HS-27A (cell line): ENCODE measurements around the gene NLRC3.

Experiments
- DNase-seq: peaks from one replicate; pipeline ENCODE4 v3.0.0-alpha.2; 2012; ENCODE audit warnings: low read depth, missing footprints

Gene NLRC3

GRCh38 chr16:3597226-3597625 lies 20.0 kb upstream of the NLRC3 start:
- DNase-seq, result no peak

GRCh38 chr16:3596101-3596861 lies 19.1 kb upstream of the NLRC3 start:
- DNase-seq, result no peak

DNA sequence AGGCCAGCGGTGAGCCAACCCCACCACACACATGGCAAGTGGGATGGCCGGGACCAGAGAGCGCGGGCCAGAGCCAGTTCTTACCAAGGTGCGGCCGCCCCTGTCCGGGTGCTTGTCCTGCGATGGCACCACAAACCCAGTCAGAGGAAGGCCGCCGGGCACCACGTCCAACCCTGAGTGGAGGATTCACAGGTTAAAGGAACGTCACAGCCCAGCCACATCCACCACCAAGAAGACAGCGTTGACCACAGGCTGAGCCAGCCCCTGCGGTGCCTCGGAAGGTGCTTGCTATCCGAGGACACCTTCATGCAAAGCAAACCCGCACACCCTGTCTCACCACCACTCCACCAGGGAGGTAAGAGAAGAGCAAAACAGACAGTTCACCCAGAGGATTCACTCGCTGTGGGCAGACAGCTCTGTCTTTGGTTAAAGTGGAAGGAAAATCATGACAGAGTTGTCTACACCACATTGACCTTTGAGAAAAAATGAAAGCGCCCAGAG lies 18.4 kb upstream of the NLRC3 start:
- DNase-seq, result no peak

DNA sequence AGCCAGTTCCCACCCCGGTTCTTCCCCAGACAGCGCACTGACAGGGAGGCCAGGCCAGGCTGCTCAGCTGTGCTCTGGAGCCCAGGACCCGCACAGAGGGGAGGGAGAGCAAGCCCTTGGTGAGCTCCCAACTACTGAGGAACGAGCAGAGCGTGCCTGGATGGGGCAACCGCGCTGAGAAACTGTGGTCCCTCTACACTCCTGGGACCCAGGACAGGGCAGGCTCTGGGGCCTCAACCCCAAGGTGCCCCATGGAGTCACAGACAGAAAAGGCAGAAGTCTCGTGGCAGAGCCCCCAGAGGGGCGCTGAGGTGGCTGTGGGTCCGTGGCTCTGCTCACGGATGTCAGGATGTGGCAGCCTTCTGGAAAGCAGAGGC lies 17.9 kb upstream of the NLRC3 start:
- DNase-seq, result no peak

DNA sequence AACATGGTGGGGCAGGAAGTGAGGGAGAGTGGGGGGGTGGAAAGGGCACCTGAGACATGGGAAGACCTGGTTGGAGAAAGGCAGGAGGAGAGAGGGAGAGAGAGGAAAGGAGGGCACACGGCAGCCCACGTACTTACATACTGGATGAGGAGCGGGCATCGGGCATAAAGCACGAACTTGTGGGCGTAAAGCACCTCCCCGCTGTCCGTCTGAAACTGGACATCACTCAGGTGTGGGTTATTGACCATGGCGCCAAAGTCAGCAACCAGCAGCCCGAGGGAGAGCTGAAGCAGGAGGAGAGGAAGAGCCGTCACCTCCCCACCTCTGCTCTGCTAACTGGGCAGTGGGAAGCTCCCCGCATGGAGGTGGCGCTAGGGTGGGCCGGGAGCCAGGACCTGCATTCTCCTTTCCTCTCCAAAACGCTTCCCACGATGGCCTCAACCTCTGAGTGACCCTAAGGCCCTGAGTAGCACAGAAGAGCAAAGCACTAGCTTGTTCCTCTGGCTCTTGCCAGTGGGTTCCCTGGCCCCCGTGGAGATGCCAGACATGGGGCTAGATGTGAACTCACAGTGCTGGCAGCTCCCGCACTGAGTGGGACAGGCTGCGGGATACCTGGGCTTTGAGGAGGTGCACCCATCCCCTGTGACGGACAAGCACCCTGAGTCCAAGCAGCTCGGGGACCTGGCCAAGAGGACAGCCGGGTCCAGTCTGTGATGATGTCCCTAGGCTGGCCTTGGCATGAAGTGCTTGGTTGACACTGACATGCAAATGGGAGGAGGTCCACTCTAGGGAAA lies 17.3 kb upstream of the NLRC3 start:
- no peak for DNase-seq

- no peak for DNase-seq
These were observed 15.4 kb upstream of the NLRC3 start for GRCh38 chr16:3592559-3592958.

DNA sequence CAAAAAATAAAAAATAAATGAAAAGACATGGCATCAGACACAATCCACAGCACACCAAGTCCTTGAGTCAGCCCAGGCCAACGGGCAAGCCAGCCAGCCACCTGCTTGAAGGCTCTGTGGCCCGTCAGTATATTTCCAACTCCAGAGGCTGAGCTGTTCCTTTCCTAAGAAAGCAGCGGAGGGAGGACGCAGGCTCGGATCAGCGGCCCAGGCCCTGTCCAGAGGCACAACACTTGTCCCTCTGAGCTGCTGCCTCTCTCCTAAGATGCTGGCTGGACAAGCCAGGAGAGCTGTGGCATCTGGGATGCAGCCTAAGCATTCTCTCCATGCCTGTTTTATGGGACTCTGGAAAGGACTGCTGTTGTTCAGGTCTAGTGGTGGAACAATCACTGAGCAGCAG lies 14.8 kb upstream of the NLRC3 start:
- no peak for DNase-seq

GRCh38 chr16:3591436-3591803 lies 14.2 kb upstream of the NLRC3 start:
- no peak for DNase-seq

DNA sequence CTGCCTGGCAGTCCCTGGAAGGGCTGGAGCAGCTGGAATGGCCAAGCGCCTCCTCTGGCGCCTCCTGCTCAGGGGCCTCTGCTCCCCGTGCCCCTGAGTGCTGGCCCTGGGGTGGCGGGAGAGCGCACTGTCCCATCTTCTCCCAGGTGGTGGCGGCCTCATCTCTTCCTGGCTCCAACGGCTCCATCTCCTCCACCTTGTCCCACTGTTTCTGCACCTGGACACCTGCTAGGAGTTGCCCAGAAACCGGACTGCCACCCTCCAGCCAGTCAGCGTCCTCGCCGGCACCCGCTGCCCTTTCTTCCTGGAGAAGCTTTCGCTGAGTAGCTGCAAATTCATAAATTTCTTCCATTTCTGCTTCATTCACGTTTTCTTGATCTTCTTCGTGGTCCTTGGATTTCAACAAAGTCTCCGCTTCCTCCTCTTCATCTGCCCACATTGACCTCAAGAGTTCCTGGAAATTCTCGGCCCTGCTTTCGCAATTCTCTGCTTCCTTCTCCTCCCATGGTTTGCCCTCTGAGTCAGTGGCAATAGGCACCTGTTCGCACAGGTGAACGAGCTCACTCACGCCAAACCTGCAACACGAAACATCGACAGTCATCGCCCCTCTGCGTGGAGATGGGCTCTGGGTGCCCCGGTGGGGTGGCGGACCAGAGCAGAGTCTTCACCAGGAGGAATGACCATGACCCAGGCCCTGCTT lies 13.7 kb upstream of the NLRC3 start:
- DNase-seq, result no peak

DNA sequence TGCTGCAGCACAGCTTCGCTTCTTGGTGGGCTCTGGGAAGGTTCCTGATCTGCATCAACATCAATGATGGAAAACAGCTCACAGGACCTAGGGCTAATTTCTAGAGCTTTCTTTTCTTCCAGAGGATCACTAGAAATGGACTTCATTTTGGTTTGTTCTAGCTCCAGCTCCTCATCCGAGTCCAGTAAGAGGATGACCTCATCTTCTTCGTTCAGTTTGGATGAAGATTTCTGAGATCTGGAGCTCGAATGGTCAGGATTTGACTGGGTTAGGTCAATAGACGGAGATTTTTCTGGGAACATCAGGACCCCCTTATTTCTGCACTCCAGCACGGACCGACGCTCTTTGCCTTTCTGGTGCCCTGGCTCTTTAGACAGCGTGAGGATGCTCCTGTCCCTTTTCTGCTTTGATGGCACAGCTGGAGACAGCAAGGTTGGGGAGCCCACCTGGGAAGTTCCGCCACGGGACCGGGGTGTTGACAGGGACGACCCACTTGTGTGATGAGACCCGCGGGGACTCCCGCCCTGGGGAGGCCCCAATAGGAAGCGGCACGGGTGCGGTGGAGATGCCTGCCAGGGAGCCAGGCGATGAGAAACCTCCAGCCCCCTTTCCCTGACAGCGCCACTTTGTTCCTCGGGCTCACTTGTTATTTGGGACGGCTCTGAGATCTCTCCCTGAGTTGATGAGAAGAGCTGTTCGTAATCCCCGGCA lies 12.9 kb upstream of the NLRC3 start:
- DNase-seq, result no peak

GRCh38 chr16:3589441-3589921 lies 12.3 kb upstream of the NLRC3 start:
- no peak for DNase-seq

GRCh38 chr16:3589001-3589400 lies 11.8 kb upstream of the NLRC3 start:
- DNase-seq, result no peak

DNA sequence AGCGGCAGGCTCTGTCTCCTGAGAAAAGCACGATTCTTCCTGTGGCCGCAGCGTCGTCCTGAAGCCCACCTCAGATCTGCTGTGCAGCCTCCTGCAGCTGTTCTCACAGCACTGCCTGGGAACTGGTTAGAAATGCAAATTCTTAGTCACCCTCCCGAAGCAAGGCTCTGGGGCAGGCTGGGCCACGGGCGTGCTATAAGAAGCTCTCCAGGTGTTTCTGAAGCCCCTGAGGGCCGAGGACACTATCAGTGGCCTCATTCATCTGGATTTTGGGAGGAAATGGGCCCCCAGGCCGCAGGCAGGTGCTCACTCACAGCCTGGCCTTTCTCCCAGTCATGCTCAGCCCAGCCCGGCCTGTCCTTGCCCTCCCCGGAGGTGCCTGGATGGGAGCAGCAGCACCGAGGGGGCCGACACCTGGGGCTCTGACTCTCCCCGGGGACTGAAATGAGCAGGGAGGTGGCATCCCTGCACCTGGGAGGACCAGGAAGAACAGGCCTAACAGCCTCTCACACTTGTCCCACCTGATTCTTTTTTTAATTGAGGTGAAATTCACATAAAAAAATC lies 10.4 kb upstream of the NLRC3 start:
- no peak for DNase-seq

DNA sequence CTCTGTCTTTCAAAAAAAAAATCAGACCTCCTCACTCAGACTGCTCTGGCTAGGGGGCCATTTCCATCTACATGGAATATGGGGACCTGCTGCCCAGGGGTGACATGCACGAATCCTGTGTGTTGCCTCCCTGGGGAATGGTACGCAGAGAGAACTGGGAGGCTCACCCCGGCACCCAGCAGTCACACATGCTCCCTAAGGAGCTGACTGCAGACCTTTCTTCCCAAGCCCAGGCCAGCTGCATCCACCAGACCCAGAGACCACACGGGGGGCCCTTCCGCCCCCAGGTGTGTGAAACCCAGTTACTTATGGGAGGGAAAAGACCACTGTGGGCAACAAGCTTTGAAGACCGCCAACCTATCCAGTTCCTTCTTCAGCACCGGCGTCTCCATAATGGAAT lies 7.2 kb upstream of the NLRC3 start:
- no peak for DNase-seq

DNA sequence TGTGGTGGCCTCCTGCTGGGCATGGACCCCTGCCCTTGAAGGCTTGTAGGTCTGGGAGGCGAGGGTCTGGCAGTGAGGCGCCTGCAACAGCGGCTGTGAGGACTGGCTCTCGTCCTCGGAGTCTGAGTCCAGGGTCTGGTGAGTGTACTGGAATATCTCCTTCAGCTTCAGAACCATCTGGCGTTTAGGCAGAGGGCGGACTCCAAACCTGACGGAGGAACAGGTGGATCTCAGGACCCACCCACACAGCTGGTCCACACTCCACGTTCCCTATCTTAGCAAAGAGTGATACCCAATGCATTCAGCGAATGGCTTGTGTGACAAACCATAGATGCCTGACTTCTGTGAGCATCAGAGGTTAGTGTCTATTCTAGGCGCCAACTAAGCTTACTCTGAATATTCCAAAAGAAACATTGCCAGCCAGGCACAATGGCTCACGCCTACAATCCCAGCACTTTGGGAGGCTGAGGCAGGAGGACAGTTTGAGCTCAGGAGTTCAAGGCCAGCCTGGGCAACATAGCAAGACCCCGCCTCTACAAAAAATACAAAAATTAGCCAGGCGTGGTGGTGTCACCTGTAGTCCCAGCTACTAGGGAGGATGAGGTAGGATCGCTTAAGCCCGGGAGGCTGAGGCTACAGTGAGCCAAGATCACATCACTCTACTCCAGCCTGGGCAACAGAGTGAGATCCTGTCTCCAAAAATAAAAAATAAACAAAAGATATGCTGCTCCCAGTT lies 6.3 kb upstream of the NLRC3 start:
- DNase-seq, result no peak

- DNase-seq, result no peak
These were observed 5.3 kb upstream of the NLRC3 start for GRCh38 chr16:3582276-3583165.

DNA sequence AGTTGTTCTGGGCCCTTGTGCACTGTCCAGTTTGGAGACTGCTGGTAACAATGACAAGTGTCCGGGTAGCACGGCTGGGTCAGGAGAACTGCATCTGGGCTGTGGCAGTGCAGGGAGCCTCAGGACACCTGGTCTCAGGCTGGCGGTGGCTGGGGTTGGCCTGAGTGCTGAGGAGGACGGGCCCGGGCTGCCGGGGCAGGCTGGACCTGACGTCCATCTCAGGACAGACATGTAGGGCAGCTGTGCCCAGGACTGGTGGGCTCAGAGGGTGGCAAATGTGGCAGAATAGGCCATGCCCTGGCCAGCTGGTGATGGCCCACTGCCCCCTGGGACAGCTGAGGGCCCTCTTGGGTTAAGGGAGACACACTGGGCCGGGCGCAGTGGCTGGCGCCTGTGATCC lies 4.2 kb upstream of the NLRC3 start:
- no peak for DNase-seq

DNA sequence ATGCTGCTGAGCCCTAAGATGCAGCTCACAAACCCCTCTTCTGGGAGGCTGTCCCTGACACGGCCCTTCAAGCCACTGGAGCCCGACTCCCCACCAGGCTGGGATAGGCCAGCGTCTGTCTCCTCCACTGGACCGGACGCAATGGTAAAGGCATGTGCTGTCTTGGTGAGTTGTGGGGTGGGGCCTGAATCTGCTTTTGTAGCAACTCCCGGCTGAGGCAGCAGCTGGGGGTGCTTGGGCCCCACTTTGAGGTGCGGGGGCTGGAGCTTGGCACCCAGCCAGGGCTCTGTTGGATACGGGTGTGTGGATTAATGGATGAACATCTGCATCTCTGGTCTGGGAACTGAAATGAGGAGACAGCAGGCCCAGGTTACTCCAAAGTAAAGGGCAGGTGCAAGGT lies 3.5 kb upstream of the NLRC3 start:
- DNase-seq, result no peak

- no peak for DNase-seq
These were observed 3.0 kb upstream of the NLRC3 start for GRCh38 chr16:3580251-3580651.

DNA sequence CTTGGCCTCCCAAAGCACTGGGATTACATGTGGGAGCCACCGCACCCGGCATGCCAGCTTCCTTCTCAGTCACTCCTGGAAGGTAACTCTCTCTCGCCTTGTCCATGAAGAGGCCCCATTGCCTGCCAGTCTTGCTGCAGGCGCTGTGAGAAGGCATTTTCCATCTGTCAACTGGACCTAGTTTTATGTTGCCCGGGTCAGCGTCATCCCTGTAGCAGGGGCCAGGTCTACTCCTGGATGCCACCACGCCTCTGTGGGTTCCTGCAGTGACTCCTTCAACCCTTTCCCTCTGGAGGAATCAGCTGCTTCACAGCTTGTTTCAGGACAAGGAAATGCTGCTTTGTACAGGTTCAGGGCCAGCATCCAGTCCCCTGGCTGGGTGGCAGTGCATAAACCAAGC lies 2.6 kb upstream of the NLRC3 start:
- no peak for DNase-seq
